ENCODE results near the gene VAV2. TPM values are rescaled to one million over a fixed set of nuclear protein-coding genes. Genes with fewer than 3 reads are reported as not detected.
A peak's percentile ranks its signal among the peaks of the same experiment; 100 is the strongest.

Gene VAV2
- total RNA-seq, 4 donors from 2014 or later, result 4.7 to 42.2 (median 15.8) TPM

DNA sequence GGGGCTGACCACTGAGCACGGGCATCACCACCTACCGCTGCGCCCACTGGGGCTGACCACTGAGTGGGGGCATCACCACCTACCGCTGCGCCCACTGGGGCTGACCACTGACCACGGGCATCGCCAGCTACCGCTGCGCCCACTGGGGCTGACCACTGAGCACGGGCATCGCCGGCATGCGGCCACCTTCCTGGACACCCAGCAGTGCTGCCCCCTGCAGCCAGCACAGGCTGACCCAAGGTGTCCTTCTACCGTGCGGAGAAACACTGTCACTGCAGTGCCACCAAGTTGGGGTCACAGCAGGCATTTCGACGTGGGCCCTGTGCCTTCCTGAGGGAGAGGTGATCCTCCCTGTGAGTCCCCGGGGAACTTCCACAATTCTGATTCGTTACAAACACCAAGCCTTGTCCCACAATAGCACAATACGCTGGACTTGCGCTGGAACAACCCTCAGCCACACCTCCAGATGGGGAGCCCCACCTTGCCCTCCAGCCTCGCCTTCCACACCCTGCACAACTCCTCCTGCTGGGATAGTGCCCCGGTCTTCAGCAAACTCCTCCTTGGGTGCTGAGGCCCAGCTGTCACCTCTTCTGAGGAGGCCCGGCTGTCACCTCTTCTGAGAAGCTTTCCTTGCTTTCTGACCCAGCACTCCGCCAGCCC lies 163.7 kb downstream of the VAV2 start:
- no peak for DNase-seq
- intact Hi-C loops (cut with DNase I; ENCODE audit: low total_unique reads), result no loop called here
- H3K36me3 ChIP-seq, result no peaks in the 10 kb centered on the region
- H3K27ac ChIP-seq, result no peak overlapping the region
- no peaks in the 10 kb centered on the region for H3K27me3 ChIP-seq
- peaks cover 0 to 9% of the 10 kb centered on the region in 2 donors for H3K4me1 ChIP-seq
- TF ChIP-seq, protein P1, sequence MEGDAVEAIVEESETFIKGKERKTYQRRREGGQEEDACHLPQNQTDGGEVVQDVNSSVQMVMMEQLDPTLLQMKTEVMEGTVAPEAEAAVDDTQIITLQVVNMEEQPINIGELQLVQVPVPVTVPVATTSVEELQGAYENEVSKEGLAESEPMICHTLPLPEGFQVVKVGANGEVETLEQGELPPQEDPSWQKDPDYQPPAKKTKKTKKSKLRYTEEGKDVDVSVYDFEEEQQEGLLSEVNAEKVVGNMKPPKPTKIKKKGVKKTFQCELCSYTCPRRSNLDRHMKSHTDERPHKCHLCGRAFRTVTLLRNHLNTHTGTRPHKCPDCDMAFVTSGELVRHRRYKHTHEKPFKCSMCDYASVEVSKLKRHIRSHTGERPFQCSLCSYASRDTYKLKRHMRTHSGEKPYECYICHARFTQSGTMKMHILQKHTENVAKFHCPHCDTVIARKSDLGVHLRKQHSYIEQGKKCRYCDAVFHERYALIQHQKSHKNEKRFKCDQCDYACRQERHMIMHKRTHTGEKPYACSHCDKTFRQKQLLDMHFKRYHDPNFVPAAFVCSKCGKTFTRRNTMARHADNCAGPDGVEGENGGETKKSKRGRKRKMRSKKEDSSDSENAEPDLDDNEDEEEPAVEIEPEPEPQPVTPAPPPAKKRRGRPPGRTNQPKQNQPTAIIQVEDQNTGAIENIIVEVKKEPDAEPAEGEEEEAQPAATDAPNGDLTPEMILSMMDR (IDR thresholded peaks at IDR 0.05), result no peak
- TF ChIP-seq POLR2A (IDR thresholded peaks at IDR 0.05), result no peak
- no peaks in the 10 kb centered on the region for H3K9me3 ChIP-seq
- H3K4me3 ChIP-seq, result no peak overlapping the region

DNA sequence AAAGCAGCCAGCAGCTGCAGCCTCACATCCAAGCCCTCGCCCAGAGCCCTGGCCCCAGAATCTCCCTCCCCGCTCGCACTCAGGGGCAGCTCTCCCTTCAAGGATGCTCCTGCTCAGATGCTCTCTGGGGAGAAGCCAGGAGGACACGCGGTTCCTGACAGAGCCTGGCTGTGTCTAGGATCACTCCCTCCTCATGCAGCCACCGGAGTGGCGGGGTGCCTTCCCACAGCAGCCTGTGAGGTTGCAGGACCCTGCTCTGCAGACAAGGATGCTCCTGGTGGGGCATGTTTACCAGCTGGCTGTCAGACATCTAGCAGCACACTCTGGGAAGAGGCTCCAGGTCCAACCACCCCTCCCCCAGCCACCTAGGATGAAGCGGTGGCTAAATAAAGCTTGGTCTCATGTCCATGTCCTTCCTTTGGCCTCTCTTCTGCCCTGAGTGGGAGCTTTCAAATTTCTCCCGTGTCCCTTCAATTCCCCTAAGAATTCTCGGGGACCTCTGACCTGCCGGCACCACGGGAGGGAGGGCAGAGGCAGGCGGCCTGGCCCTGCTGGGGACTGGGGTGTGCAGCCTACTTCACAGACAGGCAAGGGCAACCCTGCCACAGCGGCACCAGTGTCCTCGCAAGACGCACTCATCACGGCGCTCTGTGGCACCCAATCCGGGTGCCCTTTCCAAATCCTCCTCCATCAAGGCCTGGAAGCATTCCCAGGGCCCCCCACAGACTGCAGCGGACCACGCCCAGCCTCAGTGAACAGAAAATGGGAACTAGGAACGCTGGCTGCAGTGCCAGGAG lies 165.6 kb downstream of the VAV2 start:
- Histone ChIP-seq H3K9me3 (no peaks in the 10 kb centered on the region), H3K4me3 (no peak overlapping the region), H3K27ac (peak overlapping the region in 1 of 2 donors; percentile 54), H3K36me3 (no peaks in the 10 kb centered on the region), H3K4me1 (peaks cover 0 to 9% of the 10 kb centered on the region in 2 donors), H3K27me3 (no peaks in the 10 kb centered on the region)
- intact Hi-C loops (cut with DNase I; ENCODE audit: low total_unique reads), result no loop called here
- TF ChIP-seq, protein P1 (IDR thresholded peaks at IDR 0.05), result no peak
- no peak for TF ChIP-seq POLR2A (IDR thresholded peaks at IDR 0.05)
- DNase-seq, result peak in 1 of 2 donors; percentile 54

DNA sequence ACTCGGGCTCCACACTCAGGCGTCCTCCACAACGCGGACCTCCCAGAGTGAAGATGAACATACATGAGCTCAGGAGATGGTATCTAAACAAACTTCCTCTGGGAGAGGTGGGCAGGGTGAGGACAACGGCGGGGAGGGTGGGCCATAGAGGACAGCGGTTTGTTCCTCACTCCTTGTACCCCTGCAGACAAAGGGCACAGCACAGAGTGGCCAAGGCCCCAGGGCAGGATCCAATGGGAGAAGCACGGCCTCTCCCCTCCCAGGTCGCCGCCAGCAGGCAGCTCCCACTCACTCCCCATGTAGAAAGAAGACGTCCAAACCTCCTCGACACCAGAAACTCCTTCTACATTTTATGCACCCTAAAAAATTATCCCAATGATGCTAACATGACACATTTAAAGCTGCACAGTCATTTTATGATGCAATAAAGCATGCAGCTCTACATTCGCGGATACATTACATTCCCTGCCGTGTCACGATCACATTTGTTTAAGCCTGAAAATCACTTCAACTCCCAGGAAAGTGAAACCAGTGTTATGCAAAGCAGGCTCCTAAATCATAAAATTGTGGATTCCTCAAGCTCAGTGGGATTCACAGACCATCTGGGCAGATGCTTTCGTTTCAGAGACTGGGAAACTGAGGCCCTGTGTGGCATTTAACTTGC lies 166.4 kb downstream of the VAV2 start:
- H3K36me3 ChIP-seq, result no peaks in the 10 kb centered on the region
- no peaks in the 10 kb centered on the region for H3K9me3 ChIP-seq
- intact Hi-C loops (cut with DNase I; ENCODE audit: low total_unique reads), result no loop called here
- peaks cover 0 to 9% of the 10 kb centered on the region in 2 donors for H3K4me1 ChIP-seq
- DNase-seq, result no peak
- no peak overlapping the region for H3K4me3 ChIP-seq
- H3K27ac ChIP-seq, result peak overlapping the region in 1 of 2 donors; percentile 54
- TF ChIP-seq, protein P1 (IDR thresholded peaks at IDR 0.05), result no peak
- TF ChIP-seq POLR2A (IDR thresholded peaks at IDR 0.05), result no peak
- H3K27me3 ChIP-seq, result no peaks in the 10 kb centered on the region

DNA sequence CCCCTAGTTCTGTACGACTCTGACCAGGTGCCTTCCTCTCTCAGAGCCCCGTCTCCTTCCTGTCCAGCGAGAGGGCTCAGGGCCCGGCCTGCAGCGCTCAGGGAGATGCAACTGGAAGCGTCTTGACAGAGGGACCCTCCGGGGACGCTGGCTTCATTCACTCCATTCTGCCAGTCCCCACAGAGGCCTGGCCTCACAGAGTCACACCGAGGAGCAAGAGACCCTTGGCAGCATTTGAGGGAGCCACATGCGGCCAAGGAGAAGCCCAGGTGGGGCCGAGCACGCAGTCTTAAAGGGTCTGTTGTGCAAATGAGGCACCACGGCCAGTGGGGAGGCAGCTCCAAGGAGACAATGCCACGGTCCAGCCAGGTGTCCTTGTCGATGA lies 167.3 kb downstream of the VAV2 start:
- H3K9me3 ChIP-seq, result no peaks in the 10 kb centered on the region
- no peak for DNase-seq
- H3K4me3 ChIP-seq, result no peak overlapping the region
- intact Hi-C loops (cut with DNase I; ENCODE audit: low total_unique reads), result no loop called here
- no peaks in the 10 kb centered on the region for H3K36me3 ChIP-seq
- no peaks in the 10 kb centered on the region for H3K27me3 ChIP-seq
- no peak overlapping the region for H3K27ac ChIP-seq
- peaks cover 0 to 9% of the 10 kb centered on the region in 2 donors for H3K4me1 ChIP-seq
- TF ChIP-seq POLR2A (IDR thresholded peaks at IDR 0.05), result no peak
- TF ChIP-seq, protein P1 (IDR thresholded peaks at IDR 0.05), result no peak

Data from uterus (tissue), 4 donors.